ENCODE results near the gene NR4A1. TPM values are rescaled to one million over a fixed set of nuclear protein-coding genes. Genes with fewer than 3 reads are reported as not detected.

NR4A1 gene
- total and polyA plus RNA-seq, 9 of the 15 experiments (the other 6 are each of a cell fraction or from before 2014, with no cell fraction given) = 0.07 to 4.7 (median 1.9) TPM; not detected in 1

- DNase-seq (ENCODE audit: extremely low read depth in 1 of 4, low spot score in 3 of 4) = no peak
- Histone ChIP-seq H2AFZ (ENCODE audit: low read depth, low read length) (no peak overlapping the region), H3K9ac (ENCODE audit: insufficient read depth in 1 of 2, low read depth in 2 of 2, low read length in 2 of 2) (peak overlapping the region in 1 of 2 experiments; percentile 47; a peak in 1 of 4 replicates), H3K9me1 (ENCODE audit: control insufficient read depth, insufficient read depth, low read length) (no peaks in the 10 kb centered on the region), H4K20me1 (replicated peaks; ENCODE audit: control insufficient read depth, insufficient read depth, low read length) (no peaks in the 10 kb centered on the region), H3K27me3 (ENCODE audit: control insufficient read depth in 2 of 2, insufficient read depth in 2 of 2, low read length in 2 of 2) (peaks cover 0 to 6% of the 10 kb centered on the region in 2 experiments; a peak in 1 of 5 replicates), H3K27ac (ENCODE audit: extremely low read depth, low read depth, low read length) (no peak overlapping the region), H3K4me1 (replicated peaks in 1 of 2; ENCODE audit: control insufficient read depth in 2 of 2, insufficient read depth in 2 of 2, low read length in 2 of 2) (peaks cover 17 to 23% of the 10 kb centered on the region in 2 experiments; a peak in 4 of 5 replicates), H3K9me3 (replicated peaks; ENCODE audit: control insufficient read depth, insufficient read depth, low read depth, low read length) (no peaks in the 10 kb centered on the region), H3K4me2 (ENCODE audit: insufficient read depth, low read length) (no peak overlapping the region), H3K36me3 (ENCODE audit: control insufficient read depth, insufficient read depth, low read length) (no peaks in the 10 kb centered on the region), H3K4me3 (no peak overlapping the region), H3K79me2 (ENCODE audit: control insufficient read depth, insufficient read depth, low read length) (no peaks in the 10 kb centered on the region)
- FAIRE-seq = no peak
- POLR2A ChIA-PET = no interaction called here
- no peak for ATAC-seq
- CTCF ChIA-PET (ENCODE audit: low intra/inter-chr PET ratio) = no interaction called here
- in situ Hi-C loops (cut with MboI) = no loop called here
- intact Hi-C loops (cut with micrococcal nuclease) = no loop called here
- WGBS (ENCODE audit: insufficient coverage, low coverage, missing lambda C conversion rate) = 72% methylated on average over 4 of the region's 4 CpGs
- BruUV-seq (replicated peaks) = no TSS peak
- TF ChIP-seq ARID1B (IDR thresholded peaks at IDR 0.05) (no peak), ZNF518B (CRISPR knock-in tag; IDR thresholded peaks at IDR 0.05) (no peak), POLR3G (IDR thresholded peaks at IDR 0.05; ENCODE audit: extremely low read depth, insufficient read length, insufficient replicate concordance) (no peak), MCM3 (IDR thresholded peaks at IDR 0.05) (no peak), BACH1 (tag; IDR thresholded peaks at IDR 0.05) (no peak), ZBTB2 (IDR thresholded peaks at IDR 0.05) (no peak), GTF2F1 (IDR thresholded peaks at IDR 0.05; ENCODE audit: low read depth, low read length) (no peak), POLR2B (IDR thresholded peaks at IDR 0.05; ENCODE audit: low read depth, partially characterized antibody) (no peak), ZNF121 (CRISPR knock-in tag; conservative IDR thresholded peaks at IDR 0.05) (no peak), CXXC5 (CRISPR knock-in tag; IDR thresholded peaks at IDR 0.05) (no peak), NFE2L1 (tag; IDR thresholded peaks at IDR 0.05; ENCODE audit: borderline replicate concordance, low read depth) (no peak), ZNF507 (tag; conservative IDR thresholded peaks at IDR 0.05) (no peak), POLR2AphosphoS5 (IDR thresholded peaks at IDR 0.05; ENCODE audit: control insufficient read depth, insufficient read depth, low read depth, low read length) (no peak)
Measured at GRCh38 chr12:52035190-52035589, 16.1 kb upstream of the NR4A1 start.

Data from K562 (cell line).